ENCODE data around the gene THPO. TPM values are rescaled to one million over a fixed set of nuclear protein-coding genes. Genes with fewer than 3 reads are reported as not detected.
A peak's percentile ranks its signal among the peaks of the same experiment; 100 is the strongest.

The THPO gene
- total and polyA plus RNA-seq, 10 of the 15 experiments (the other 5 are each of a cell fraction or from before 2014, with no cell fraction given): not detected

DNA sequence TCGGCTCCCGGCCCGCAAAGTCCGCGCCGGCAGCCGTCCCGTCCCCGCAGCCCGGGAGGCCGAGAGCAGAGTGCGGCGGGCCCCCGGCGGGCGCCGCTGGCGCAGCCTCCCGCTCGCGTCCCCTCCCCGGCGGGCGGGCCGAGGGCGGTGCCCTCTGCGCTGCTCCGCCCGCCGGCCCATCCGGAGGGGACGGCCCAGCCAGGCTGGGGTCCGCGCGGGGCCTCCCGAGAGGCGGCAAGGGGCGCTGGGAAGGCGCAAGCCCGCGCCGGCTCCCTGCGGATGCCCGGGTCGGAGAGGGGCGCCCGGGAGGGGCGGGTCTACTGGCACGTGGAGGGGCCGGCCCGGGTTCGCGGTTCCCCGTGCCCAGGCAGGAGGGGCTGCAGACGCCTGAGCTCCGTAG, 16.5 kb downstream of the THPO start, which contains the start of the genes CLCN2 and POLR2H:
Gene CLCN2, minus strand, starts transcription at position 74 of the 400 bp plus-strand sequence. CDS start 126 bp downstream, outside the sequence.
Gene POLR2H, plus strand, starts transcription at position 179 of the 400 bp plus-strand sequence. CDS start 1,783 bp downstream, outside the sequence.
- no peak for FAIRE-seq
- TF ChIP-seq, protein P1, sequence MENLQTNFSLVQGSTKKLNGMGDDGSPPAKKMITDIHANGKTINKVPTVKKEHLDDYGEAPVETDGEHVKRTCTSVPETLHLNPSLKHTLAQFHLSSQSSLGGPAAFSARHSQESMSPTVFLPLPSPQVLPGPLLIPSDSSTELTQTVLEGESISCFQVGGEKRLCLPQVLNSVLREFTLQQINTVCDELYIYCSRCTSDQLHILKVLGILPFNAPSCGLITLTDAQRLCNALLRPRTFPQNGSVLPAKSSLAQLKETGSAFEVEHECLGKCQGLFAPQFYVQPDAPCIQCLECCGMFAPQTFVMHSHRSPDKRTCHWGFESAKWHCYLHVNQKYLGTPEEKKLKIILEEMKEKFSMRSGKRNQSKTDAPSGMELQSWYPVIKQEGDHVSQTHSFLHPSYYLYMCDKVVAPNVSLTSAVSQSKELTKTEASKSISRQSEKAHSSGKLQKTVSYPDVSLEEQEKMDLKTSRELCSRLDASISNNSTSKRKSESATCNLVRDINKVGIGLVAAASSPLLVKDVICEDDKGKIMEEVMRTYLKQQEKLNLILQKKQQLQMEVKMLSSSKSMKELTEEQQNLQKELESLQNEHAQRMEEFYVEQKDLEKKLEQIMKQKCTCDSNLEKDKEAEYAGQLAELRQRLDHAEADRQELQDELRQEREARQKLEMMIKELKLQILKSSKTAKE (IDR thresholded peaks at IDR 0.05; ENCODE audit: low read depth, poor library complexity, severe bottlenecking): no peak
- TF ChIP-seq HDGF (IDR thresholded peaks at IDR 0.05) (no peak), MEF2A (IDR thresholded peaks at IDR 0.05; ENCODE audit: insufficient read depth, low read depth, low read length) (no peak), ESRRA (IDR thresholded peaks at IDR 0.05; ENCODE audit: low read length) (no peak), RCOR1 (conservative IDR thresholded peaks at IDR 0.05; ENCODE audit: low read depth, low read length) (no peak), MYB (IDR thresholded peaks at IDR 0.05; ENCODE audit: borderline replicate concordance, low read depth, low read length) (no peak), SREBF2 (IDR thresholded peaks at IDR 0.05; ENCODE audit: low read length) (no peak), POLR2A (IDR thresholded peaks at IDR 0.05; ENCODE audit: low read depth, low read length) (peak; percentile 30; the same call in 1 of the 2 replicates), ASH2L (IDR thresholded peaks at IDR 0.05; ENCODE audit: borderline replicate concordance, low read depth) (no peak), RBBP5 (conservative IDR thresholded peaks at IDR 0.05) (no peak), SUZ12 (IDR thresholded peaks at IDR 0.05; ENCODE audit: unreplicated experiment) (no peak), BACH1 (IDR thresholded peaks at IDR 0.05; ENCODE audit: borderline replicate concordance) (no peak)
- TF ChIP-seq, protein P2, sequence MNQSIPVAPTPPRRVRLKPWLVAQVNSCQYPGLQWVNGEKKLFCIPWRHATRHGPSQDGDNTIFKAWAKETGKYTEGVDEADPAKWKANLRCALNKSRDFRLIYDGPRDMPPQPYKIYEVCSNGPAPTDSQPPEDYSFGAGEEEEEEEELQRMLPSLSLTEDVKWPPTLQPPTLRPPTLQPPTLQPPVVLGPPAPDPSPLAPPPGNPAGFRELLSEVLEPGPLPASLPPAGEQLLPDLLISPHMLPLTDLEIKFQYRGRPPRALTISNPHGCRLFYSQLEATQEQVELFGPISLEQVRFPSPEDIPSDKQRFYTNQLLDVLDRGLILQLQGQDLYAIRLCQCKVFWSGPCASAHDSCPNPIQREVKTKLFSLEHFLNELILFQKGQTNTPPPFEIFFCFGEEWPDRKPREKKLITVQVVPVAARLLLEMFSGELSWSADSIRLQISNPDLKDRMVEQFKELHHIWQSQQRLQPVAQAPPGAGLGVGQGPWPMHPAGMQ (IDR thresholded peaks at IDR 0.05; ENCODE audit: borderline replicate concordance): no peak
- TF ChIP-seq, protein P3, sequence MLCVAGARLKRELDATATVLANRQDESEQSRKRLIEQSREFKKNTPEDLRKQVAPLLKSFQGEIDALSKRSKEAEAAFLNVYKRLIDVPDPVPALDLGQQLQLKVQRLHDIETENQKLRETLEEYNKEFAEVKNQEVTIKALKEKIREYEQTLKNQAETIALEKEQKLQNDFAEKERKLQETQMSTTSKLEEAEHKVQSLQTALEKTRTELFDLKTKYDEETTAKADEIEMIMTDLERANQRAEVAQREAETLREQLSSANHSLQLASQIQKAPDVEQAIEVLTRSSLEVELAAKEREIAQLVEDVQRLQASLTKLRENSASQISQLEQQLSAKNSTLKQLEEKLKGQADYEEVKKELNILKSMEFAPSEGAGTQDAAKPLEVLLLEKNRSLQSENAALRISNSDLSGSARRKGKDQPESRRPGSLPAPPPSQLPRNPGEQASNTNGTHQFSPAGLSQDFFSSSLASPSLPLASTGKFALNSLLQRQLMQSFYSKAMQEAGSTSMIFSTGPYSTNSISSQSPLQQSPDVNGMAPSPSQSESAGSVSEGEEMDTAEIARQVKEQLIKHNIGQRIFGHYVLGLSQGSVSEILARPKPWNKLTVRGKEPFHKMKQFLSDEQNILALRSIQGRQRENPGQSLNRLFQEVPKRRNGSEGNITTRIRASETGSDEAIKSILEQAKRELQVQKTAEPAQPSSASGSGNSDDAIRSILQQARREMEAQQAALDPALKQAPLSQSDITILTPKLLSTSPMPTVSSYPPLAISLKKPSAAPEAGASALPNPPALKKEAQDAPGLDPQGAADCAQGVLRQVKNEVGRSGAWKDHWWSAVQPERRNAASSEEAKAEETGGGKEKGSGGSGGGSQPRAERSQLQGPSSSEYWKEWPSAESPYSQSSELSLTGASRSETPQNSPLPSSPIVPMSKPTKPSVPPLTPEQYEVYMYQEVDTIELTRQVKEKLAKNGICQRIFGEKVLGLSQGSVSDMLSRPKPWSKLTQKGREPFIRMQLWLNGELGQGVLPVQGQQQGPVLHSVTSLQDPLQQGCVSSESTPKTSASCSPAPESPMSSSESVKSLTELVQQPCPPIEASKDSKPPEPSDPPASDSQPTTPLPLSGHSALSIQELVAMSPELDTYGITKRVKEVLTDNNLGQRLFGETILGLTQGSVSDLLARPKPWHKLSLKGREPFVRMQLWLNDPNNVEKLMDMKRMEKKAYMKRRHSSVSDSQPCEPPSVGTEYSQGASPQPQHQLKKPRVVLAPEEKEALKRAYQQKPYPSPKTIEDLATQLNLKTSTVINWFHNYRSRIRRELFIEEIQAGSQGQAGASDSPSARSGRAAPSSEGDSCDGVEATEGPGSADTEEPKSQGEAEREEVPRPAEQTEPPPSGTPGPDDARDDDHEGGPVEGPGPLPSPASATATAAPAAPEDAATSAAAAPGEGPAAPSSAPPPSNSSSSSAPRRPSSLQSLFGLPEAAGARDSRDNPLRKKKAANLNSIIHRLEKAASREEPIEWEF (IDR thresholded peaks at IDR 0.05; ENCODE audit: insufficient replicate concordance, low read depth, low read length): no peak
- TF ChIP-seq, protein P4, sequence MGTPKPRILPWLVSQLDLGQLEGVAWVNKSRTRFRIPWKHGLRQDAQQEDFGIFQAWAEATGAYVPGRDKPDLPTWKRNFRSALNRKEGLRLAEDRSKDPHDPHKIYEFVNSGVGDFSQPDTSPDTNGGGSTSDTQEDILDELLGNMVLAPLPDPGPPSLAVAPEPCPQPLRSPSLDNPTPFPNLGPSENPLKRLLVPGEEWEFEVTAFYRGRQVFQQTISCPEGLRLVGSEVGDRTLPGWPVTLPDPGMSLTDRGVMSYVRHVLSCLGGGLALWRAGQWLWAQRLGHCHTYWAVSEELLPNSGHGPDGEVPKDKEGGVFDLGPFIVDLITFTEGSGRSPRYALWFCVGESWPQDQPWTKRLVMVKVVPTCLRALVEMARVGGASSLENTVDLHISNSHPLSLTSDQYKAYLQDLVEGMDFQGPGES (IDR thresholded peaks at IDR 0.05): no peak

More for the DNA sequence above, 16.5 kb downstream of the THPO start, which contains the start of the genes CLCN2 and POLR2H:
- ChIA-PET CTCF (interaction anchor here (0.7 to 2.9 kb wide), 3 partner anchors 10 to 153 kb away, joined by 3 to 10 read pairs (median 4); no protein-coding TSS in a partner anchor), POLR2A (interaction anchor here (0.6 to 0.9 kb wide), 3 partner anchors 9 to 175 kb away, joined by 3 to 4 read pairs (median 4); no protein-coding TSS in a partner anchor), RAD21 (ENCODE audit: unreplicated experiment) (interaction anchor here (1.2 to 1.4 kb wide), 2 partner anchors 10 to 11 kb away, joined by 3 to 7 read pairs; no protein-coding TSS in a partner anchor), SMC1A (ENCODE audit: uncharacterized antibody, unreplicated experiment) (interaction anchor here (1.7 kb wide), 1 partner anchor 11 kb away, joined by 6 read pairs; no protein-coding TSS in a partner anchor)
- Histone ChIP-seq H3K9ac (ENCODE audit: control insufficient read depth, insufficient read depth, low read length) (peak within 1 kb of the TSS; percentile 81), H3K4me3 (peak within 1 kb of the TSS; percentile 67), H3K9me3 (replicated peaks; ENCODE audit: control insufficient read depth, insufficient read depth, low read length) (no peaks in the 10 kb centered on the region), H4K20me1 (ENCODE audit: control insufficient read depth, insufficient read depth) (no peaks in the 10 kb centered on the region), H3K79me2 (ENCODE audit: control insufficient read depth, insufficient read depth, low read length) (peaks cover 18% of the 10 kb centered on the region), H3K36me3 (ENCODE audit: control insufficient read depth in 2 of 2, insufficient read depth in 2 of 2, low read length in 1 of 2) (peaks cover 0 to 2% of the 10 kb centered on the region in 2 experiments; a peak in 1 of 4 replicates), H3K27ac (ENCODE audit: control insufficient read depth, insufficient read depth) (peak within 1 kb of the TSS; percentile 87), H3K27me3 (replicated peaks in 1 of 2; ENCODE audit: control insufficient read depth in 2 of 2, insufficient read depth in 2 of 2, low read length in 1 of 2) (no peaks in the 10 kb centered on the region; a peak in 1 of 4 replicates), H3K4me1 (ENCODE audit: control insufficient read depth, insufficient read depth, low read length) (peaks cover 10% of the 10 kb centered on the region), H3K4me2 (ENCODE audit: control insufficient read depth, insufficient read depth) (peak within 1 kb of the TSS; percentile 93), H2AFZ (ENCODE audit: control insufficient read depth, low read depth, low read length) (peak within 1 kb of the TSS; percentile 75)
- WGBS (ENCODE audit: insufficient coverage, insufficient replicate concordance, low lambda C conversion rate, missing lambda C conversion rate): 0% methylated on average over 2 of the region's 56 CpGs
- DNase-seq (ENCODE audit: low read depth, low spot score) (no peak), ATAC-seq (peak; percentile 65)
- BruUV-seq (replicated peaks): no TSS peak
- in situ Hi-C loops (cut with MboI) (no loop called here), intact Hi-C loops (cut with micrococcal nuclease; ENCODE audit: unreplicated experiment) (loop anchor here (5.0 kb wide), 1 partner anchor 44 kb away; no protein-coding TSS in a partner anchor)
